Duodenal mucosa (tissue), 2 donors: ENCODE data around the gene RBBP4.
A peak's percentile ranks its signal among the peaks of the same experiment; 100 is the strongest.
"Not testable (repeated sequence)": the region's sequence is repeated elsewhere in the genome, so short reads cannot be mapped to it uniquely, and the experiment has no call there.

Source experiments
- H3K27ac ChIP-seq: one replicate; pipeline ENCODE4 v1.7.0; 2013; ENCODE audit warnings: low read depth, low read length
- H3K27me3 ChIP-seq, 2 donors: one replicate each; pipeline ENCODE4 v1.7.0; 2013; ENCODE audit warnings: low read length in 2 of 2, control low read depth in 1 of 2; ENCODE audit not compliant: insufficient read depth in 2 of 2, control insufficient read depth in 1 of 2
- H3K36me3 ChIP-seq, 2 donors: one replicate each; pipeline ENCODE4 v1.7.0; 2013; ENCODE audit warnings: low read length in 2 of 2, control low read depth in 1 of 2; ENCODE audit not compliant: insufficient read depth in 2 of 2, control insufficient read depth in 1 of 2
- H3K4me1 ChIP-seq, 2 donors: one replicate each; pipeline ENCODE4 v1.7.0; 2013; ENCODE audit warnings: low read length in 2 of 2, control low read depth in 1 of 2; ENCODE audit not compliant: insufficient read depth in 2 of 2, control insufficient read depth in 1 of 2
- H3K4me3 ChIP-seq, 2 donors: one replicate each; pipeline ENCODE4 v1.7.0; 2013; ENCODE audit warnings: low read length in 2 of 2, low read depth in 1 of 2
- H3K9ac ChIP-seq, 2 donors: one replicate each; pipeline ENCODE4 v1.7.0; 2013; ENCODE audit warnings: low read length in 2 of 2, low read depth in 1 of 2
- H3K9me3 ChIP-seq, 2 donors: one replicate each; pipeline ENCODE4 v1.7.0; 2013; ENCODE audit warnings: low read length in 2 of 2, control low read depth in 1 of 2; ENCODE audit not compliant: control insufficient read depth in 1 of 2

The RBBP4 gene

GRCh38 chr1:32686387-32686786 is 35.4 kb downstream of the RBBP4 start:
- no peaks in the 10 kb centered on the region for H3K9me3 ChIP-seq
- H3K4me3 ChIP-seq, result no peak overlapping the region
- peaks cover 4 to 26% of the 10 kb centered on the region in 2 donors for H3K4me1 ChIP-seq
- H3K27me3 ChIP-seq, result no peaks in the 10 kb centered on the region
- no peak overlapping the region for H3K9ac ChIP-seq
- H3K36me3 ChIP-seq, result peaks cover 6 to 19% of the 10 kb centered on the region in 2 donors
- H3K27ac ChIP-seq, result no peak overlapping the region

- H3K27me3 ChIP-seq, result no peaks in the 10 kb centered on the region
- H3K4me3 ChIP-seq, result no peak overlapping the region
- no peaks in the 10 kb centered on the region for H3K9me3 ChIP-seq
- H3K9ac ChIP-seq, result no peak overlapping the region
- peaks cover 15% of the 10 kb centered on the region in 2 donors for H3K4me1 ChIP-seq
- H3K36me3 ChIP-seq, result no peaks in the 10 kb centered on the region
- no peak overlapping the region for H3K27ac ChIP-seq
Measured at GRCh38 chr1:32693455-32694174, 42.6 kb downstream of the RBBP4 start.

GRCh38 chr1:32695098-32695904 is 44.3 kb downstream of the RBBP4 start:
- no peak overlapping the region for H3K27ac ChIP-seq
- no peaks in the 10 kb centered on the region for H3K9me3 ChIP-seq
- H3K4me1 ChIP-seq, result peaks cover 15% of the 10 kb centered on the region in 2 donors
- H3K36me3 ChIP-seq, result no peaks in the 10 kb centered on the region
- no peak overlapping the region for H3K4me3 ChIP-seq
- no peaks in the 10 kb centered on the region for H3K27me3 ChIP-seq
- H3K9ac ChIP-seq, result no peak overlapping the region

DNA sequence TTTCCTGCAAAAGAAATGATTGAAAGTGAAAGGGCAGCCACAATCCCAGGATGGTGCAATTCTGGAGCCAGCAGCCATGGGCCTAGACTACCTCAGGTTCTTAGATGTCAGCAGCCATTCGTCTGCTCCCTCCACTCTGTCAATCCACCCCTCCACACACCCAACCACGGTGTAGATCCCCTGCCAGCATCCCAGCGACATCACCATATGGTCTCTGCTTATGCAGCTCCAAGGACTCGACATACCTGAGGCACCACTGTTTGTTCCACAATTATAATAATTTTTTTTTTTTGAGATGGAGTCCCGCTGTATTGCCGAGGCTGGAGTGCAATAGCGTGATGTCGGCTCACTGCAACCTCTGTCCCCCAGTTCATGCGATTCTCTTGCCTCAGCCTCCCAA is 45.0 kb downstream of the RBBP4 start:
- Histone ChIP-seq H3K9ac (no peak overlapping the region), H3K4me1 (peaks cover 15% of the 10 kb centered on the region in 2 donors), H3K9me3 (no peaks in the 10 kb centered on the region), H3K27ac (no peak overlapping the region), H3K4me3 (no peak overlapping the region), H3K27me3 (no peaks in the 10 kb centered on the region), H3K36me3 (no peaks in the 10 kb centered on the region)

DNA sequence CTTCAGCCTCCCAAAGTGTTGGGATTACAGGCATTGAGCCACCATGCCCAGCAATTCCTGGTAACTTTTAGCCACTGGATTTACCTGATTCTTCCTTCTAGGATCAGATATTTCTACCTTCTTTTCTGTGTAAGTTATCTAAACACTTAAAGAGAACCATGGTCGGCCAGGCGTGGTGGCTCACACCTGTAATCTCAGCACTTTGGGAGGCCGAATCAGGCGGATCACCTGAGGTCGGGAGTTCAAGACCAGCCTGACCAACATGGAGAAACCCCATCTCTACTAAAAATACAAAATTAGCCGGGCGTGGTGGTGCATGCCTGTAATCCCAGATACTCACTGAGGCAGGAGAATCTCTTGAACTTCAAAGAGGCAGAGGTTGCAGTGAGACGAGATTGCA is 46.0 kb downstream of the RBBP4 start:
- H3K9me3 ChIP-seq, H3K27ac ChIP-seq, H3K4me3 ChIP-seq, H3K27me3 ChIP-seq, H3K36me3 ChIP-seq, H3K9ac ChIP-seq: not testable (repeated sequence)
- H3K4me1 ChIP-seq, result peaks cover 24 to 25% of the 10 kb centered on the region in 2 donors

DNA sequence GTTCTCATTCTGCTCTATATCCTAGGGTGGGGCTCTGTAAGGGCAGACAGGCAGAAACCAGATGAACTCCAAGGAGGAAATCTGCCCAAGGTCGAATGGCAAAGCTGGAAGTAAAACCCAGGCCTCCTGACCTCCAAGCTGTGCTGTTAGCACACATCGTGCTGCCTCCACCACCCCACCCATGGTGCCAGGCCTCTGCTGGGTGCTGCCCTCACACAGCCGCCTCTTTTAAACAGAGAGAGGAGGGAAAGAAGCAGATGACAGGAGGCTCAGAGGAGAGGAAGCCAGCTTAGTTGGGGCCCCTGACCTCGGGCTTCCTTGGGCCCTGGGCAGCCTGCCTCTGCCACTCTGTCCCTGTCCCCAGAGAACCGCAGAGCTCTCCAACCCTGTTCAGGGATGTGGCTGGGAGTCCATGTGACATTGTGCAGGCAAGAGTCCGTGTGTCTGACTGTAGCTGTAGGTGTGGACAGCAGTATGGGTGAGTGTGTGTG is 50.5 kb downstream of the RBBP4 start:
- no peaks in the 10 kb centered on the region for H3K27me3 ChIP-seq
- peaks cover 20 to 25% of the 10 kb centered on the region in 2 donors for H3K4me1 ChIP-seq
- H3K9me3 ChIP-seq, result no peaks in the 10 kb centered on the region
- no peak overlapping the region for H3K27ac ChIP-seq
- H3K9ac ChIP-seq, result peak overlapping the region; percentile 43 to 56
- no peaks in the 10 kb centered on the region for H3K36me3 ChIP-seq
- peak overlapping the region; percentile 59 to 62 for H3K4me3 ChIP-seq

- Histone ChIP-seq H3K36me3 (no peaks in the 10 kb centered on the region), H3K27me3 (no peaks in the 10 kb centered on the region), H3K4me3 (peak overlapping the region; percentile 59 to 62), H3K9ac (peak overlapping the region; percentile 43 to 56), H3K9me3 (no peaks in the 10 kb centered on the region), H3K4me1 (peaks cover 20 to 25% of the 10 kb centered on the region in 2 donors), H3K27ac (no peak overlapping the region)
Measured at GRCh38 chr1:32701951-32702598, 51.1 kb downstream of the RBBP4 start.

GRCh38 chr1:32702599-32703478 is 51.8 kb downstream of the RBBP4 start, which contains the start of gene SYNC:
Gene SYNC (minus strand): TSS chr1:32702770. CDS start chr1:32702660, 110 bp downstream.
- peak within 1 kb of the TSS; percentile 66 to 77 for H3K4me3 ChIP-seq
- no peaks in the 10 kb centered on the region for H3K9me3 ChIP-seq
- H3K27ac ChIP-seq, result peak within 1 kb of the TSS; percentile 42
- H3K27me3 ChIP-seq, result no peaks in the 10 kb centered on the region
- H3K36me3 ChIP-seq, result no peaks in the 10 kb centered on the region
- peaks cover 20 to 30% of the 10 kb centered on the region in 2 donors for H3K4me1 ChIP-seq
- H3K9ac ChIP-seq, result peak within 1 kb of the TSS; percentile 69 to 71

- Histone ChIP-seq H3K4me3 (peak overlapping the region; percentile 66 to 77), H3K9ac (peak overlapping the region in 1 of 2 donors; percentile 71), H3K27me3 (no peaks in the 10 kb centered on the region), H3K27ac (no peak overlapping the region), H3K4me1 (peaks cover 20 to 31% of the 10 kb centered on the region in 2 donors), H3K36me3 (no peaks in the 10 kb centered on the region), H3K9me3 (no peaks in the 10 kb centered on the region)
Measured at GRCh38 chr1:32703479-32704291, 52.7 kb downstream of the RBBP4 start.
